GM21723 (cell line): ENCODE data around the gene DHX30.
"Not testable (repeated sequence)": the region's sequence is repeated elsewhere in the genome, so short reads cannot be mapped to it uniquely, and the experiment has no call there.

ENCODE experiments used
- ATAC-seq: cut with Tn5 transposase; IDR thresholded peaks from one replicate; pipeline ENCODE4 v1.9.1; 2021; ENCODE audit warnings: mild to moderate bottlenecking, moderate library complexity; ENCODE audit not compliant: unreplicated experiment

Gene DHX30

GRCh38 chr3:47804577-47804976 is 1.6 kb downstream of the DHX30 start:
- no peak for ATAC-seq

- no peak for ATAC-seq
These were observed 10.7 kb downstream of the DHX30 start for GRCh38 chr3:47813551-47814177.

GRCh38 chr3:47817609-47818008 is 14.7 kb downstream of the DHX30 start:
- no peak for ATAC-seq

- ATAC-seq = peak; percentile 91
These were observed 21.9 kb downstream of the DHX30 start for GRCh38 chr3:47824541-47825473.

GRCh38 chr3:47825590-47825989 is 22.7 kb downstream of the DHX30 start:
- no peak for ATAC-seq

- not testable (repeated sequence) for ATAC-seq
These were observed 26.5 kb downstream of the DHX30 start for GRCh38 chr3:47829482-47829881.

GRCh38 chr3:47836986-47837385 is 34.0 kb downstream of the DHX30 start:
- no peak for ATAC-seq

GRCh38 chr3:47838503-47838902 is 35.6 kb downstream of the DHX30 start:
- no peak for ATAC-seq

- no peak for ATAC-seq
These were observed 38.9 kb downstream of the DHX30 start for GRCh38 chr3:47841786-47842349.

- ATAC-seq = no peak
These were observed 43.4 kb downstream of the DHX30 start for GRCh38 chr3:47846186-47846879.

GRCh38 chr3:47846880-47847248 is 43.9 kb downstream of the DHX30 start:
- ATAC-seq = no peak

- no peak for ATAC-seq
These were observed 44.3 kb downstream of the DHX30 start for GRCh38 chr3:47847260-47847659.

- no peak for ATAC-seq
These were observed 45.0 kb downstream of the DHX30 start for GRCh38 chr3:47847801-47848518.

GRCh38 chr3:47848599-47849117 is 45.7 kb downstream of the DHX30 start:
- no peak for ATAC-seq

GRCh38 chr3:47849186-47849698 is 46.3 kb downstream of the DHX30 start:
- ATAC-seq = no peak

- ATAC-seq = no peak
These were observed 47.0 kb downstream of the DHX30 start for GRCh38 chr3:47849699-47850563.

GRCh38 chr3:47850564-47851410 is 47.8 kb downstream of the DHX30 start:
- no peak for ATAC-seq

- ATAC-seq = no peak
These were observed 49.1 kb downstream of the DHX30 start for GRCh38 chr3:47851888-47852603.
